Ishikawa (cell line): ENCODE data around the gene NXNL1.
A peak's percentile ranks its signal among the peaks of the same experiment; 100 is the strongest.

Source experiments
- CREB1 ChIP-seq: IDR thresholded peaks from 2 replicates; pipeline ENCODE4 v1.6.1; 2012; ENCODE audit warnings: low read depth
- EGR1 ChIP-seq: IDR thresholded peaks from 2 replicates; pipeline ENCODE4 v1.6.1; 2012
- EP300 ChIP-seq: IDR thresholded peaks from 2 replicates; pipeline ENCODE4 v1.6.1; 2012; ENCODE audit warnings: borderline replicate concordance
- FOXM1 ChIP-seq: IDR thresholded peaks from 2 replicates; pipeline ENCODE4 v1.6.1; 2012; ENCODE audit warnings: low read depth, borderline replicate concordance
- NFIC ChIP-seq: IDR thresholded peaks from 2 replicates; pipeline ENCODE4 v1.6.1; 2012
- RAD21 ChIP-seq: IDR thresholded peaks from 2 replicates; pipeline ENCODE4 v1.6.1; 2012; ENCODE audit warnings: low read depth
- TAF1 ChIP-seq: IDR thresholded peaks from 2 replicates; pipeline ENCODE4 v1.6.1; 2012; ENCODE audit warnings: low read depth, mild to moderate bottlenecking
- TCF12 ChIP-seq: IDR thresholded peaks from 2 replicates; pipeline ENCODE4 v1.6.1; 2012; ENCODE audit warnings: low read depth
- TEAD4 ChIP-seq: IDR thresholded peaks from 2 replicates; pipeline ENCODE4 v1.6.1; 2012
- YY1 ChIP-seq: IDR thresholded peaks from 2 replicates; pipeline ENCODE4 v1.6.1; 2012; ENCODE audit warnings: low read depth
- ZBTB7A ChIP-seq: IDR thresholded peaks from 2 replicates; pipeline ENCODE4 v1.6.1; 2012; ENCODE audit warnings: low read depth
- TF ChIP-seq, protein P1 (sequence below): IDR thresholded peaks from 2 replicates; pipeline ENCODE4 v1.6.1; 2012; ENCODE audit warnings: low read depth, mild to moderate bottlenecking
- TF ChIP-seq, protein P2 (sequence below): IDR thresholded peaks from 2 replicates; pipeline ENCODE4 v1.6.1; 2012
- TF ChIP-seq, protein P3 (sequence below): IDR thresholded peaks from 2 replicates; pipeline ENCODE4 v1.6.1; 2012

DNA sequence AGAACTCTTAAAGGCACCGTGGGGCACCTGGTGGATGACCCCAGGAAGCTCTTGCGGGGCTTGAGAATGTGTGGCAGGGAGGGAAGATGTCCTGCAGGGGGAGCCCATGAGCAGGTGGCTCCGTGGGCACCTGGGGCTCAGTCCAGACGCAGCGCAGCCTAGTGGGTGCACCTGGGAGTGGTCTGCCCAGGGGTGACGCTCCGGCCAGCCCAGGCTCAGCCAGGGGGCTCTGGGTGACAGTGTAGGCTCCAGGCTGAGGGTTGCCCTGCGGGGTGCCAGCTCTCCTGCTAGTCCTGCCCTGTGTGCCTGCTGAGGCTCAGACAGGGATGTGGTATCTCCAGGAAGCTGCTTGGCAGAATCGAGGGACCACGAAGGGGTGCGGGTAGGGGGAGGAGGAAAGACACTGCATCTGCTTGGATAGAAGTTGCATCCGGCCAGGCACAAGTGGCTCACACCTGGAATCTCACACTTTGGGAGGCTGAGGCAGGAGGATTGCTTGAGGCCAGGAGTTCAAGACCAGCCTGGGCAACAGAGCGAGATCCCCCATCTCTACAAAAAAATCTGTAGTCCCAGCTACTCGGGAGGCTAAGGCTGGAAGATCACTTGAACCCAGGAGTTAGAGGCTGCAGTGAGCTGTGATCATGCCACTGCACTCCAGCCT is 35.7 kb upstream of the NXNL1 start:
- TF ChIP-seq FOXM1 (no peak), YY1 (no peak), NFIC (no peak), EP300 (no peak), CREB1 (no peak), EGR1 (no peak), TEAD4 (no peak), TAF1 (no peak; the same call in 1 of the 2 replicates), ZBTB7A (peak; percentile 32; the same call in 1 of the 2 replicates), RAD21 (peak; percentile 49), TCF12 (no peak)
- TF ChIP-seq, protein P1, sequence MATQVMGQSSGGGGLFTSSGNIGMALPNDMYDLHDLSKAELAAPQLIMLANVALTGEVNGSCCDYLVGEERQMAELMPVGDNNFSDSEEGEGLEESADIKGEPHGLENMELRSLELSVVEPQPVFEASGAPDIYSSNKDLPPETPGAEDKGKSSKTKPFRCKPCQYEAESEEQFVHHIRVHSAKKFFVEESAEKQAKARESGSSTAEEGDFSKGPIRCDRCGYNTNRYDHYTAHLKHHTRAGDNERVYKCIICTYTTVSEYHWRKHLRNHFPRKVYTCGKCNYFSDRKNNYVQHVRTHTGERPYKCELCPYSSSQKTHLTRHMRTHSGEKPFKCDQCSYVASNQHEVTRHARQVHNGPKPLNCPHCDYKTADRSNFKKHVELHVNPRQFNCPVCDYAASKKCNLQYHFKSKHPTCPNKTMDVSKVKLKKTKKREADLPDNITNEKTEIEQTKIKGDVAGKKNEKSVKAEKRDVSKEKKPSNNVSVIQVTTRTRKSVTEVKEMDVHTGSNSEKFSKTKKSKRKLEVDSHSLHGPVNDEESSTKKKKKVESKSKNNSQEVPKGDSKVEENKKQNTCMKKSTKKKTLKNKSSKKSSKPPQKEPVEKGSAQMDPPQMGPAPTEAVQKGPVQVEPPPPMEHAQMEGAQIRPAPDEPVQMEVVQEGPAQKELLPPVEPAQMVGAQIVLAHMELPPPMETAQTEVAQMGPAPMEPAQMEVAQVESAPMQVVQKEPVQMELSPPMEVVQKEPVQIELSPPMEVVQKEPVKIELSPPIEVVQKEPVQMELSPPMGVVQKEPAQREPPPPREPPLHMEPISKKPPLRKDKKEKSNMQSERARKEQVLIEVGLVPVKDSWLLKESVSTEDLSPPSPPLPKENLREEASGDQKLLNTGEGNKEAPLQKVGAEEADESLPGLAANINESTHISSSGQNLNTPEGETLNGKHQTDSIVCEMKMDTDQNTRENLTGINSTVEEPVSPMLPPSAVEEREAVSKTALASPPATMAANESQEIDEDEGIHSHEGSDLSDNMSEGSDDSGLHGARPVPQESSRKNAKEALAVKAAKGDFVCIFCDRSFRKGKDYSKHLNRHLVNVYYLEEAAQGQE: no peak
- TF ChIP-seq, protein P2, sequence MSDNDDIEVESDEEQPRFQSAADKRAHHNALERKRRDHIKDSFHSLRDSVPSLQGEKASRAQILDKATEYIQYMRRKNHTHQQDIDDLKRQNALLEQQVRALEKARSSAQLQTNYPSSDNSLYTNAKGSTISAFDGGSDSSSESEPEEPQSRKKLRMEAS: no peak
- TF ChIP-seq, protein P3, sequence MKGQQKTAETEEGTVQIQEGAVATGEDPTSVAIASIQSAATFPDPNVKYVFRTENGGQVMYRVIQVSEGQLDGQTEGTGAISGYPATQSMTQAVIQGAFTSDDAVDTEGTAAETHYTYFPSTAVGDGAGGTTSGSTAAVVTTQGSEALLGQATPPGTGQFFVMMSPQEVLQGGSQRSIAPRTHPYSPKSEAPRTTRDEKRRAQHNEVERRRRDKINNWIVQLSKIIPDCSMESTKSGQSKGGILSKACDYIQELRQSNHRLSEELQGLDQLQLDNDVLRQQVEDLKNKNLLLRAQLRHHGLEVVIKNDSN: no peak
